SIG-M5 treated with dmso at 0.1 percent for 504 hours (cell line): ENCODE measurements around the gene DHFR2.
A peak's percentile ranks its signal among the peaks of the same experiment; 100 is the strongest.
"Not testable (repeated sequence)": the region's sequence is repeated elsewhere in the genome, so short reads cannot be mapped to it uniquely, and the experiment has no call there.

Source experiments
- DNase-seq: peaks from one replicate; lab custom pipeline; 2025; ENCODE audit not compliant: unreplicated experiment; lab: John Stamatoyannopoulos, UW

Gene DHFR2

GRCh38 chr3:94065819-94066480, 3.2 kb upstream of the DHFR2 start:
- DNase-seq, result no peak

GRCh38 chr3:94065122-94065521, 2.4 kb upstream of the DHFR2 start:
- DNase-seq, result no peak

- DNase-seq, result peak; percentile 4
These were observed 1.6 kb upstream of the DHFR2 start for GRCh38 chr3:94064243-94064860.

GRCh38 chr3:94063496-94064119, 892 bp upstream of the DHFR2 start:
- DNase-seq, result no peak

GRCh38 chr3:94061297-94061696, 1.4 kb downstream of the DHFR2 start:
- DNase-seq, result no peak

GRCh38 chr3:94050546-94050945, 12.2 kb downstream of the DHFR2 start:
- no peak for DNase-seq

GRCh38 chr3:94049267-94049666, 13.4 kb downstream of the DHFR2 start:
- no peak for DNase-seq

- no peak for DNase-seq
These were observed 16.2 kb downstream of the DHFR2 start for GRCh38 chr3:94046533-94046932.

- DNase-seq, result not testable (repeated sequence)
These were observed 18.4 kb downstream of the DHFR2 start for GRCh38 chr3:94044100-94044936.

GRCh38 chr3:94043285-94043684, 19.4 kb downstream of the DHFR2 start:
- no peak for DNase-seq

GRCh38 chr3:94036909-94037507, 25.7 kb downstream of the DHFR2 start:
- DNase-seq, result peak; percentile 5

GRCh38 chr3:94028093-94028837, 34.5 kb downstream of the DHFR2 start, which contains the start of gene STX19:
Gene STX19, minus strand, starts transcription at chr3:94028597. Its CDS starts 13,328 bp downstream, at chr3:94015269.
- DNase-seq, result peak; percentile 6

- DNase-seq, result no peak
These were observed 36.1 kb downstream of the DHFR2 start for GRCh38 chr3:94026623-94027022.

- DNase-seq, result no peak
These were observed 38.3 kb downstream of the DHFR2 start for GRCh38 chr3:94024385-94024784.

GRCh38 chr3:94020293-94020692, 42.4 kb downstream of the DHFR2 start:
- DNase-seq, result no peak

GRCh38 chr3:94019659-94020058, 43.1 kb downstream of the DHFR2 start:
- no peak for DNase-seq

GRCh38 chr3:94015025-94015424, 47.7 kb downstream of the DHFR2 start:
- no peak for DNase-seq

- no peak for DNase-seq
These were observed 50.5 kb downstream of the DHFR2 start for GRCh38 chr3:94012185-94012584.

GRCh38 chr3:94011233-94011711, 51.4 kb downstream of the DHFR2 start:
- peak; percentile 63 for DNase-seq

- no peak for DNase-seq
These were observed 53.1 kb downstream of the DHFR2 start for GRCh38 chr3:94009608-94010007.
